H54 (cell line): Measurements from ENCODE around the gene DHDH.
"Not testable (repeated sequence)": the region's sequence is repeated elsewhere in the genome, so short reads cannot be mapped to it uniquely, and the experiment has no call there.

ENCODE experiments used
- DNase-seq: peaks from one replicate; pipeline ENCODE4 v3.0.0; 2011; ENCODE audit warnings: low spot score, mixed read lengths; ENCODE audit not compliant: insufficient read length
- FAIRE-seq: peaks from 3 replicates; lab custom pipeline; 2011; peaks lifted over from hg19 to GRCh38; lab: Jason Lieb, UNC
- POLR2A ChIP-seq: IDR thresholded peaks from 2 replicates; pipeline ENCODE4 v1.6.1; 2011; ENCODE audit warnings: low read depth, mild to moderate bottlenecking, low read length

The DHDH gene

DNA sequence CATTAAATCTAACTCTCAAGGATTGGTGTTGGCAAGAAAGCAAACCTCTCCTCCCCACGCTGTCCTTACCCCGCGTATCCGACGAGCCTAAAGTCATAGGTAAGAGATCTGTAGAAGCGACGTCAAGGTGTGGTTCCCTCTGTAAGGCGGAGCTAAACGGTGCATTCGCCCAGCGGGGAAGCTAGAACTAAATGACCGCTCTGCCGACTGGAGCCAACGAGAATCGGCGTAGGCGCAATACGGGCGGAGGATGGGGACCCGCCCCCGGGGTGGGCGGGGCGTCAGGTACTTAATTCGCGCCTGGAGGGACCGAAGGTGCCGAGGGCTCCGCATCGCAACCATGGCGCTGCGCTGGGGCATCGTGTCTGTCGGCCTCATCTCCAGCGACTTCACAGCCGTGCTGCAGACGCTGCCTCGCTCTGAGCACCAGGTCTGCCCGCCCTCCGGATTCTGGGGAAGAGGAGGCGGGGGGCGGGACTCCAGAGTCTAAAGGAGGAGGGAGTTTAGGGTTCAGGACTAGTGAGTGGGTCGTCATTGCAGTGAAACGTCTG is at the start of gene DHDH:
TSS of gene DHDH (plus strand) at position 318 of the 551 bp plus-strand sequence. CDS start at position 341, 23 bp downstream.
- no peak for FAIRE-seq
- TF ChIP-seq POLR2A: no peak
- peak; percentile 54 for DNase-seq

DNA sequence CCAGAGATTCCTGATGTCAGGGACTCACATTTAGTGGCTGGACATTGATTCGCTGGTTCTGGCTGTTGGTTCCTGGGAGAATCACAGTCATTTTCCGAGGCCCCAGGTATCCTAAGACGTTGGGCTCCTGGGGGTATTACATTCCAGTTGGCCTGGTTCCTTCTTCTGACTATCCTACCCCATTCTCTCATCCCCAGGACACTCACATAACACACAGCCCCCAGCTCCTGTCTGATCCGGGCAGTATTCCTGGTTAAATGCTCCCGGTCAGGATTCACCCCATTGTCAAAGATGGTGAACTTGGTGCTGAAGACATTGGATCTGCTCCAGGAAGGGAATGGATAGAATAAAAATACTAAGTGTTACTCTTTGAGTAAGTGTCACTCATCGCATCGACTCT is 49.8 kb upstream of the DHDH start:
- no peak for TF ChIP-seq POLR2A
- no peak for DNase-seq
- no peak for FAIRE-seq

DNA sequence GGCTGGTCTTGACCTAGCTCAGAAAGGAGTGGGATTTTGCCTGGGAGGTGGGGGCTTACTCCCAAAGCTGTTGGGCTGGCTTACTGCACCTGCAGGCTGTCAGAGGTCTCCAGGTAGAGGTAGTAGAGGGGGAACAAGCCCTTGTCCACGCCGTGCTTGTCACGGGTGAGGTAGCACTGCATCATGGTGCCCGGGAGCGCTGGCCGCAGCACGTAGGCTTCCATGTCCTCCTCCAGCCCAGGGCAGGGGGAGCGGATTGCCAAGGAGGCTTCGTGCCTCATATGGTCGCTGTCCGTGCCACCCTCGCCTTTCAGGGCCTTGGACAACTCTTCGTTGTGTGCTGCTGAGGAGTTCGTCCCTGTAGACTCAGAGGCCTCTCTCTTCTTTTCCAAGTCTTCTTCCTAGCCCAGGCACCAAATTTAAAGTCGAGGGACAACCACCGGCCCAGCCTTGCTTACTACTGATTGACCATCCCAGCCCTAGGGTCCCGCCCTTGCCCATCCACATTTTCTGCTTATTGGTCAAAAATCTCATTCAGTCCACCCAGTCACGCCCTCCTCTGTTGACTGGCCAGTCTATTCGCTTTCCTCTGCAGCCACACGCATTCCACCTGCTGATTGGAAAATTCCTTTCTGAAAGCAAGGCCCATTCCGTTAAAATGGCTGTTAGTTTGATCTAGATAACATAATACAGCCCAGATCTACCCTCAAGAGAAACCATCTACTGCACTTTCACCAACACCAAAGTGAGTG is 45.5 kb upstream of the DHDH start:
- DNase-seq (no peak), FAIRE-seq (no peak)
- no peak for TF ChIP-seq POLR2A

DNA sequence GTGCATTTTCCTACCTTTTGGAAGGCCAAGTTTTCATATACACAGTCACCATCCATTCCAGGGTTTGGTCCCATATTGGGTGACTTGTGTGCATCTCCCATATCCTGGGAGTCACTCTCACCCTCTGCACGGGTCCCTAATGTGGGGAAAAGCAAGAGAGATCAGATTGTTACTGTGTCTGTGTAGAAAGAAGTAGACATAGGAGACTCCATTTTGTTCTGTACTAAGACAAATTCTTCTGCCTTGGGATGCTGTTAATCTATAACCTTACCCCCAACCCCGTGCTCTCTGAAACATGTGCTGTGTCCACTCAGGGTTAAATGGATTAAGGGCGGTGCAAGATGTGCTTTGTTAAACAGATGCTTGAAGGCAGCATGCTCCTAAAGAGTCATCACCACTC is 44.0 kb upstream of the DHDH start:
- DNase-seq, FAIRE-seq: not testable (repeated sequence)

DNA sequence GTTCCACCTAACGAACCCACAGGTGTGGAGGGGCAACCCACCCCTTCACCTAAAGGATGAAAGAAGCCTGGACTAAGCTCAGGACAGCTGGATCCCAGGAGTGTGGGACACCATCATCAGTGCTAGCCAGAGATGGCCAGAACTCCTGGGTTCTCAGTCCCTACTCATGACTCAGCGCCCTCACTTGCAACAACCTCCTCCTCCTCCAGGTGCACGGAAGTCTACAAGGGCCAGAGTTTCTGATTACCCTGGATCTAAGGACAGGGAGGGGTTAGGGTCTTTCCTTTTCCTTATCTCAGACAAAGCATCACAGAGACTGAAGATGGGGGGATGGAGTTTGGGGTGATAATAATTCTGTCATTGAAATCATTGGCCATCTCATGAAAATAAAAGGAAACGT is 42.9 kb upstream of the DHDH start:
- DNase-seq: no peak
- FAIRE-seq: no peak
- TF ChIP-seq POLR2A: no peak

DNA sequence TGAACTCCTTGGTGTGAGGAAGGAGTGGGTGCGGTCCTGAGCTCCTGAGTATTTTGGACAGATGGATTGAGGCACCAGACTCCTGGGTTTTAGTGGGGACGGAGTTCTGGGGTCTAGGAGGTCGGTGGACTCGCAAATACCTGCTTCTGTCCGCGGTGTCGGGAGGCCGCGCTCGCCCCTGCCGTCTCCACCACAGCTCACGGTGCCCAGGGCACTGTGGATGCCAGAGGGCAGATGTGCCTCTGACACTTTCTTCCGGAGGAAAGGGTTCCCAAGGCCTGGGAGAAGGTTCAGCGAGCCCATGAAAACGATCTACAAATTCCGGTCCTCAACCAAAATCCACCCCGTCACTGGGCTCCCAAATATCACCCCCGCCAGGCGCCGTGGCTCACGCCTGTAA is 38.3 kb upstream of the DHDH start:
- no peak for TF ChIP-seq POLR2A
- FAIRE-seq (no peak), DNase-seq (no peak)

DNA sequence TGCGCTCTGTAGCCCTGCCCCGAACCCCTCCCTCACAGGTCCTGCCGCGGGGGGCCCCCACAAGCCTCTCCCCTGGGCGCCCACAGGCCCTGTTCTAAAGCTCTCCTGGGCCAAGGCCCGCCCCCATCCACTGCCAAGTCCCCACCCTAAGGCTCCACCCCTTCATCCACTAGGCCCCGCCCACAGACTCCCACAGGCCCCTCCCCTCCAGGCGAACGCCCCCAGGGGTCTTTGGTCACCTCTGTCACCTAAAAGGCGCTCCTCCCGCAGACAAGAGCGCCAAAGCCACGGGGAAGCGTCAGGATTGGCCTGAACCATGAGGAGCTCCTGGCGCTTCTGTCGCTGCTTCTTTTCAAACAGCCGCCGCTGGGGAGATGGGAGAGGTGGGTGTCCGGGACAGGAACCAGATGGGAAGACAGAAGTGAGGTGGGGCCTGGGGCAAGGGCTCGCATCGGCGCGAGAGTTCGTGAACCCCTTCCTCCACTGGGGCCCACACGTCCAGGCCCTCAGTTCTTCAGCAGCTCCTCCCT is 37.2 kb upstream of the DHDH start:
- no peak for TF ChIP-seq POLR2A
- no peak for DNase-seq
- no peak for FAIRE-seq

DNA sequence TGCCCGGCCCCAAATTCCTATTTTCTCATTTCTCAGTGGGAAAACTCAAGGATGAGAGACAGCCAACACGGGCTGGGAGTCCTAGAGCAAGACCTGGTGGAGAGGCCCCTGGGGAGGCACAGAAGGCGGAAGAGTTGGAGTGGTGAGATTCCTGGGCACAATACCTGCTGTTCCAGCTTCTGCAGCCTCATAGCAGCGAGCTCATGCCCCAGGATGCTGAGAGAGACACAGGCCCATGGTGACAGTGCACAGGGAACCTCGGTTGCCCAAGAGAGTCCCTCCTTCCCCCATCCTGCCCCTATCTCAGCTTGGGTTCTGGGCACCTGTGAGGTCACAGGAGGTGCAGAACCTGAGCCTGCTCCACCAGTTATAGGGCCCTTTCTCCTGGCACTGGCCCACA is 36.3 kb upstream of the DHDH start:
- FAIRE-seq: no peak
- no peak for DNase-seq
- TF ChIP-seq POLR2A: no peak

DNA sequence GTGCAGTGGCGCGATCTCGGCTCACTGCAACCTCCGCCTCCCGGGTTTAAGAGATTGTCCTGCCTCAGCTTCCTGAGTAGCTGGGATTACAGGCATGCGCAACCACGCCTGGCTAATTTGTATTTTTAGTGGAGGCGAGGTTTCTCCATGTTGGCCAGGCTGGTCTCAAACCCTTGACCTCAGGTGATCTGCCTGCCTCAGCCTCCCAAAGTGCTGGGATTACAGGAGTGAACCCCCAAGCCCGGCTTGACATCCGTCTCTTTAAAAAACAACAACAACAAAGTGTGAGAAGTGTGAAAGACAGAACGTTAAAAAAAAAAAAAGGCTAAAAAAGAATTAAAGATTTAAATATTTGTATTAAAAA is 34.1 kb upstream of the DHDH start:
- FAIRE-seq, DNase-seq: not testable (repeated sequence)

DNA sequence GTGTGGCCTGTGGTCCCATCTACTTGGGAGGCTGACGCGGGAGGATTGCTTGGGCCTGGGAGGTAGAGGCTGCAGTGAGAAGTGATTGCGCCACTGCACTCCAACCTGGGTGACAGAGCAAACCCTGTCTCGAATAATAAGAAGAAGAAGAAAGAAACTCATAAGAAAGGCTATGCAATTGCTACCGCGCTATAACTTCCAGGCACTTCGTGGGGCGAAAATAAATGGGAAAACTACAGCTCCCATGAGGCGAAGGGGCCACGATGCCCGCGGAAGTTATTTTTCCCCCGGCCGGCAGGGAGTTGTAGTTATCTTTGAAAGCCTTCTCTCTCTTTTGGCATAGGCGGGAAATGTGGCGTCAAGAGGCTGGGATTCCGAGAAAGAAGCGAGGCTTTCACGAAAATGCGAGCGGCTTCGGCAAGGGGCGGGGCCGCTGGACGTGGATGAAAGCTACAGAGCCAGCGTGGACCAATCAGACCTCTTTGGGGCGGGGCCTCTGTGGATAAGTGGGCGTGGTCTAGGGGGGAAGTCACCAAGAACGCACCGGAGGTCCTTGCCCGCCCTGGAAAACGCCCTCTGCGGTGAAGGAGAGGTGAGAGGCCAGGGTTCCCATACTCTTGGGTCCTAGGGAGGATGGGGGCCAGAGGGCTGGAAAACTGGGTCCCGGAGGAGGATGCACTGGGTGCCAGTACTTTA is 33.6 kb upstream of the DHDH start, which contains the start of gene NUCB1:
TSS of gene NUCB1 (plus strand) at position 532 of the 696 bp plus-strand sequence. CDS start 485 bp downstream, outside the sequence.
- peak; percentile 93 for DNase-seq
- no peak for TF ChIP-seq POLR2A
- FAIRE-seq: peak; percentile 84

DNA sequence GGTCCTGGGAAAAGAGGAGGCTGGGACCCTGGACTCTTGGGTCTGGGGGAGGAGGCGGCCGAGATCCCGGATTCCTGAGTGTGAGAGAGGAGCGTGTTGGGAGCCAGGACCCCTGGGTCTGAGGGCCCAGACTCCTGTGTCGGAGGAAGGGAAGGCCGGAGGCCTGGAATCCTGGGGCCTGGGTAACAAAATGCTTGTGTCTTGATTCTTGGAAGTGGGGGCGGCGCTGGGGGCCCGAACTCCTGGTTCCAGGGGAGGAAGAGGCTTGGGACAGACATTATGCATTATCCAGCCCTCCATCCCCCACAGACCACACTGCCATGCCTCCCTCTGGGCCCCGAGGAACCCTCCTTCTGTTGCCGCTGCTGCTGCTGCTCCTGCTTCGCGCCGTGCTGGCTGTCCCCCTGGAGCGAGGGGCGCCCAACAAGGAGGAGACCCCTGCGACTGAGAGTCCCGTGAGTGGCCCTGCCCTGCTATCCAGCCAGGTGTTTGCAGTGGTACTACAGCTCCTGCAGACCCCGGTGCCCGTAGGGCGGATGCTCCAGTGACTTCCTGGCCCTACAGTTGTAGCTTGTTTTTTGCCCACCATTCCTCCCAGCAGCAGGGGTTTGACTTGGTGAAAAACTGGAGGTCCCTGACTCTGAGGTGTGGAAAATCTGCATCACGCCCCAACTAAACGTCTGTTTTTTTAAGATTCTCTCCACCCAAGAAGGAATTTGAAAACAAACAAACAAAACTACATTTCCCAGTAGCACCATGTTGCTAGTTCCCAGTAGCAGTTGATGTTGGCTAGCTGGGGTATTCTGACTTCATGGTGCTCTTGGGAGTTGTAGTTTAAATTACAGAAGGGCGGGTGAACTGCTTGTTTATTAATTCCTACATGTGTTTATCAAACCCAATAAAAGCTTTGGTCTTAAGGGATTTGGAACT is 32.8 kb upstream of the DHDH start:
- FAIRE-seq (no peak), DNase-seq (no peak)
- no peak for TF ChIP-seq POLR2A

DNA sequence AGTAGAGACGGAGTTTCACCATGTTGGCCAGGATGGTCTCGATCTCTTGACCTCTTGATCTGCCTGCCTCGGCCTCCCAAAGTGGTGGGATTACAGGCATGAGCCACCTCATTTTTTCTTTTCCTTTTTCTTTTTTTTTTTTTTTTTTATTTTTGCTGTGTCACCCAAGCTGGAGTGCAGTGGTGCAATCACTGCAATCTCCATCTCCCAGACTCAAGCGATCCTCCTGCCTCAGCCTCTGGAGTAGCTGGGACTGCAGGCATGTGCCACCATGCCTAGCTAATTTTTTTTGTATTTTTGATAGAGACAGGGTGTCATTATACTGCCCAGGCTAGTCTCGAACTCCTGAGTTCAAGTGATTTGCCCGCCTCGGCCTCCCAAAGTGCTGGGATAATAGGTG is 31.2 kb upstream of the DHDH start:
- FAIRE-seq, DNase-seq: not testable (repeated sequence)

DNA sequence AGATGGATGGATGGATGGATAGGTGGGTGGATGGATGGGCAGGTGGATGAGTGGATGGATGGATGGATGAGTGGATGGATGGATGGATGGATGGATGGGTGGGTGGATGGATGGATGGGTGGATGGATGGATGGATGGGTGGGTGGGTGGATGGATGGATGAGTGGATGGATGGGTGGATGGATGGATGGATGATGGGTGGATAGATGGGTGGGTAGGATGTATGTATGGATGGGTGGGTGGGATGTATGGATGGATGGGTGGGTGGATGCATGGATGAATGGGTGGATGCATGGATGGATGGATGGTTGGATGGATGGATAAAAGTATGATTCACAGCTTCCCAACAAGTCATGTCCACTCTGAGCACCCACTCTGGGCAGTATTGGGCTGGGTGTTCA is 29.7 kb upstream of the DHDH start:
- FAIRE-seq: not testable (repeated sequence)

More for the DNA sequence above, 29.7 kb upstream of the DHDH start:
- not testable (repeated sequence) for DNase-seq
